HepG2 (cell line): ENCODE data around the gene SCUBE1. TPM values are rescaled to one million over a fixed set of nuclear protein-coding genes. Genes with fewer than 3 reads are reported as not detected.
A peak's percentile ranks its signal among the peaks of the same experiment; 100 is the strongest.

Experiments
- ATAC-seq: fragments of 200-7000 bp; cut with Tn5 transposase; 3 replicates; pipeline ENCODE4 v1.9.1; 2020; ENCODE audit warnings: mild to moderate bottlenecking, moderate library complexity
- BruUV-seq: library from RNA; stranded (reverse); fragments of 400-500 nt; replicated peaks from 2 replicates; lab custom pipeline; 2021; lab: Mats Ljungman, UMichigan
- CTCF ChIA-PET: fragments of 300-600 bp; formaldehyde crosslinking; extraction: SDS; loops from one replicate; lab custom pipeline; 2021; ENCODE audit warnings: low total read pairs, inconsistent platforms, low intra/inter-chr PET ratio; lab: Yijun Ruan, JAX
- POLR2A ChIA-PET: fragments of 350-600 bp; sonication (Branson Sonifier 250); formaldehyde crosslinking; loops from one replicate; lab custom pipeline; 2020; ENCODE audit warnings: antibody characterized with exemption, inconsistent platforms; lab: Yijun Ruan, JAX
- DNase-seq: peaks from one replicate; pipeline ENCODE4 v3.0.0-alpha.2; 2015; ENCODE audit warnings: low spot score
- FAIRE-seq: peaks from 3 replicates; lab custom pipeline; 2011; peaks lifted over from hg19 to GRCh38; lab: Jason Lieb, UNC
- H2AFZ ChIP-seq: one replicate; pipeline ENCODE4 v1.6.1; 2011; ENCODE audit warnings: low read length, inconsistent platforms
- H3K27ac ChIP-seq: fragments of 300-600 bp; 3 replicates; pipeline ENCODE4 v1.8.0; 2011; ENCODE audit warnings: mixed run types, mild to moderate bottlenecking, mixed read lengths, low read length, inconsistent platforms; ENCODE audit not compliant: insufficient read depth; ENCODE audit errors: extremely low read length
- H3K27me3 ChIP-seq, 2 experiments: fragments of 200-600 bp in 1 of 2; 2 replicates in 1 of 2; 3 replicates in 1 of 2; pipeline versions ENCODE4 v1.6.0 to v1.8.0; 2011; ENCODE audit warnings: low read length in 2 of 2, mild to moderate bottlenecking in 2 of 2, moderate library complexity in 2 of 2, inconsistent platforms in 1 of 2; ENCODE audit not compliant: insufficient read depth in 2 of 2, control insufficient read depth in 1 of 2
- H3K36me3 ChIP-seq, 2 experiments: fragments of 200-600 bp in 1 of 2; replicated peaks in 1 of 2; 2 replicates in 1 of 2; 3 replicates in 1 of 2; pipeline versions ENCODE4 v1.5.1 to v1.8.0; 2011; ENCODE audit warnings: low read length in 2 of 2, inconsistent platforms in 1 of 2; ENCODE audit not compliant: insufficient read depth in 2 of 2, control insufficient read depth in 1 of 2
- H3K4me1 ChIP-seq: 2 replicates; pipeline ENCODE4 v1.5.1; 2012; ENCODE audit warnings: low read length, inconsistent platforms; ENCODE audit not compliant: insufficient read depth
- H3K4me2 ChIP-seq: 2 replicates; pipeline ENCODE4 v1.6.0; 2011; ENCODE audit warnings: low read depth, low read length, inconsistent platforms
- H3K4me3 ChIP-seq, 3 experiments: fragments of 200-600 bp in 1 of 3; sonication (generic), shearing (Covaris generic) in 1 of 3; replicated peaks in 1 of 3; 2 replicates each; pipeline ENCODE4 v1.5.1; 2011 to 2016; ENCODE audit warnings: low read length in 3 of 3, inconsistent platforms in 2 of 3, low read depth in 2 of 3, mild to moderate bottlenecking in 2 of 3, control low read depth in 1 of 3, mixed read lengths in 1 of 3; ENCODE audit not compliant: insufficient read depth in 1 of 3
- H3K79me2 ChIP-seq: one replicate; pipeline ENCODE4 v1.6.1; 2011; ENCODE audit warnings: low read length, inconsistent platforms; ENCODE audit not compliant: insufficient read depth
- H3K9ac ChIP-seq: 2 replicates; pipeline ENCODE4 v1.6.0; 2011; ENCODE audit warnings: mild to moderate bottlenecking, low read depth, low read length, inconsistent platforms; ENCODE audit not compliant: insufficient read depth
- H3K9me3 ChIP-seq: 2 replicates; pipeline ENCODE4 v1.5.1; 2012; ENCODE audit warnings: mild to moderate bottlenecking, low read length
- H4K20me1 ChIP-seq: 2 replicates; pipeline ENCODE4 v1.6.0; 2011; ENCODE audit warnings: inconsistent platforms, mild to moderate bottlenecking, low read length, moderate library complexity; ENCODE audit not compliant: insufficient read depth
- ELF1 ChIP-seq: sonication (generic); formaldehyde crosslinking; IDR thresholded peaks from 2 replicates; pipeline ENCODE4 v1.4.0; 2020; ENCODE audit warnings: missing genetic modification reagents
- ELF3 ChIP-seq: IDR thresholded peaks from 2 replicates; pipeline ENCODE4 v1.6.1; 2016; ENCODE audit warnings: missing genetic modification reagents, missing compliant biosample characterization
- GPN1 ChIP-seq: sonication (generic); formaldehyde crosslinking; IDR thresholded peaks from 2 replicates; pipeline ENCODE4 v1.5.1; 2020; ENCODE audit warnings: missing genetic modification reagents, borderline replicate concordance
- PHF21A ChIP-seq: sonication (generic); formaldehyde crosslinking; IDR thresholded peaks from 2 replicates; pipeline ENCODE4 v1.5.0; 2020; ENCODE audit warnings: mild to moderate bottlenecking, missing genetic modification reagents
- REXO4 ChIP-seq: sonication (generic); formaldehyde crosslinking; IDR thresholded peaks from 2 replicates; pipeline ENCODE4 v1.8.0; 2022; ENCODE audit warnings: missing genetic modification reagents, mild to moderate bottlenecking, borderline replicate concordance
- THAP11 ChIP-seq: IDR thresholded peaks from 2 replicates; pipeline ENCODE4 v1.6.1; 2016; ENCODE audit warnings: missing biosample characterization, missing genetic modification reagents
- ZBTB3 ChIP-seq: sonication (generic); formaldehyde crosslinking; IDR thresholded peaks from 2 replicates; pipeline ENCODE4 v1.4.0; 2020; ENCODE audit warnings: low read depth, mild to moderate bottlenecking, moderate library complexity, missing genetic modification reagents, borderline replicate concordance
- ZFP90 ChIP-seq: sonication (generic); formaldehyde crosslinking; IDR thresholded peaks from 2 replicates; pipeline ENCODE4 v1.8.0; 2022; ENCODE audit warnings: missing genetic modification reagents, mild to moderate bottlenecking, inconsistent platforms, borderline replicate concordance
- WGBS: methylation state at CpG from one replicate; pipeline ENCODE4 v1.1.6; 2017; ENCODE audit warnings: low lambda C conversion rate; 5-methylcytosine and 5-hydroxymethylcytosine counted together
- in situ Hi-C: cut with HindIII; loops from 2 replicates; pipeline ENCODE4 v1.10.0; 2017; ENCODE audit warnings: low pct_unique_long_range_greater_than_20kb; ENCODE audit not compliant: extremely low pct_ligation_motif_present
- intact Hi-C: fragments of 100-400 bp; cut with micrococcal nuclease; formaldehyde crosslinking; loops from one replicate; pipeline ENCODE4 v1.10.0; 2022; ENCODE audit not compliant: unreplicated experiment
- polyA plus RNA-seq, 8 experiments: library from polyadenylated mRNA; depleted of rRNA in 3 of 8; stranded (reverse) in 7 of 8; unstranded in 1 of 8; fragments of >200 nt; fragmentation: Illumina TruSeq in 4 of 8; extraction: Trizol in 4 of 8; gene quantifications; 2 replicates each; pipeline versions ENCODE4 v1.2.1 to v1.2.3, GENCODE V29; 2011 to 2016; ENCODE audit warnings: low read depth in 4 of 8, missing spikeins in 1 of 8, mixed read lengths in 1 of 8; ENCODE audit not compliant: insufficient read depth in 1 of 8
- total RNA-seq, 5 experiments: library from RNA; depleted of rRNA; stranded (reverse); fragments of >200 nt; fragmentation: Illumina TruSeq; extraction: Trizol; gene quantifications; 2 replicates each; pipeline ENCODE4 v1.2.3, GENCODE V29; 2016; ENCODE audit warnings: low read depth in 1 of 5
- TF ChIP-seq, protein P1 (sequence below): sonication (generic); formaldehyde crosslinking; IDR thresholded peaks from 2 replicates; pipeline ENCODE4 v1.5.0; 2020; ENCODE audit warnings: mild to moderate bottlenecking, missing genetic modification reagents, borderline replicate concordance
- TF ChIP-seq, protein P2 (sequence below): IDR thresholded peaks from 2 replicates; pipeline ENCODE4 v1.6.1; 2012; ENCODE audit warnings: low read depth, low read length, improper control_type of control experiment
- TF ChIP-seq, protein P3 (sequence below): sonication (generic); formaldehyde crosslinking; IDR thresholded peaks from 2 replicates; pipeline ENCODE4 v1.5.1; 2020; ENCODE audit warnings: missing genetic modification reagents, mild to moderate bottlenecking, borderline replicate concordance

SCUBE1 gene
- total and polyA plus RNA-seq, 2 of the 13 experiments (the other 11 are each of a cell fraction or from before 2014, with no cell fraction given), result under 0.01 to 0.05 TPM

DNA sequence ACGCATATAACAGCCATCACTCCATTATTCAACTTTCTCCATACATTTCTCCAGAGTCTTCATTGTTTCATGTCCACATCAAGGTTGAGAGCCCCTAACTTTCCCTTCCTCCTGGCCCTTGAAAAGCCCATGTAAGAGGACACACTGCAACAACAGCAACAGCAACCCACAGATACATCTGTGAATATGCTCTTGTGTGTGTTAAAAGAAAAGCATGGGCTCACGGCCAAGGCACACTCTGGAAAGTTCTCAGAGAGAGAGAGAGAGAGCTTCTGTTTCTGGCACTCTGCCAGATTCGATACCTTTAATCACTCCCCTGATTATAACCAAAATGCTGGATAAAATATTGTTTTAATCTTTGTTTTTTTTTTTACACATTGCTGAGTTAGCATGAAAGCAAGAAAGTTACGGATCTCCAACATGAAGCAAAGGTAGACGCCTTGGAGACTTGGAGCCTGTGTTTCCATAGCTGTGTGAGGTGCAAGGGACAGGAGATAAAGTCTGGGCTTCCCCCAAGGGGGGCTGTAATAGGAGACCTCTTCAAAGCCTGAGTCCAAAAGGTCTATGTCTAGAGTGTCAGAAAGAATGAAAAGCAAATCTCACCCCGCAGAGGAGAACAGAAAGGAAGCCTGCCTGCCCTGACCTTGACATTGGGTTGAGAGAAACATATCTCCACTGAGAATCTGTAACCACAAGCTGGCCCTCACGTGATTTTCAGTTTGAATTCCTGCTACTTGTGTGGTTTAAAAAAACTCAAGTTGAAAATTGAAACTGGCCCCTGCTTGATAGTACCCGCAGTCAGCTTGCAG, 34.9 kb upstream of the SCUBE1 start (continued):
- TF ChIP-seq ZFP90 (CRISPR knock-in tag), result no peak

DNA sequence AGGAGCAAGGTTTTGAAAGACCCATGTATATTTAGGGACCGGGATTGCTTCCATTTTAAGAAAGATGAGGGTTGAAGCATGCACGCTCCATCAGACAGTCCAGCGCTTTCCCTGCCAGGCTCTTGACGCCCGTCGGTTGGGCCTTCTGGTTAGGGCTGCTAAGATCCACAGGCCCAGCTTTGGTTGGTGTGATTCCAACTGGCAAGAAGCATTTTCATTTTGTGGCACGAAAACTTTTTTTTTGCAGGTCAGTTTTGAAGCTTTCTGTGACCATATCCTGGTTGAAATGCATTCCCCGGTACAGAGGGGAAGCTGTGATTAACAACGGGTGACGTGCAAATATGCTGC, 34.4 kb upstream of the SCUBE1 start:
- no TSS peak for BruUV-seq
- no peak overlapping the region for H3K4me3 ChIP-seq
- no peaks in the 10 kb centered on the region for H3K36me3 ChIP-seq
- FAIRE-seq (no peak), DNase-seq (no peak), ATAC-seq (no peak; the same call in 2 of the 3 replicates)
- no peaks in the 10 kb centered on the region for H4K20me1 ChIP-seq
- POLR2A ChIA-PET, result interaction anchor here (1.2 kb wide), 1 partner anchor 190 kb away, joined by 3 read pairs; the partner anchor contains the start of gene TTLL12
- H3K4me1 ChIP-seq, result peaks cover 54% of the 10 kb centered on the region
- CTCF ChIA-PET, result no interaction called here
- H3K27ac ChIP-seq, result no peak overlapping the region
- no peak overlapping the region for H2AFZ ChIP-seq
- in situ Hi-C loops (no loop called here), intact Hi-C loops (no loop called here)
- no peaks in the 10 kb centered on the region for H3K27me3 ChIP-seq
- no peak overlapping the region for H3K9ac ChIP-seq
- TF ChIP-seq ELF1 (CRISPR knock-in tag) (no peak), ZBTB3 (CRISPR knock-in tag) (no peak), PHF21A (CRISPR knock-in tag) (no peak), REXO4 (CRISPR knock-in tag) (no peak), ELF3 (CRISPR knock-in tag) (no peak), THAP11 (CRISPR knock-in tag) (no peak), GPN1 (CRISPR knock-in tag) (no peak)
- TF ChIP-seq, protein P1, sequence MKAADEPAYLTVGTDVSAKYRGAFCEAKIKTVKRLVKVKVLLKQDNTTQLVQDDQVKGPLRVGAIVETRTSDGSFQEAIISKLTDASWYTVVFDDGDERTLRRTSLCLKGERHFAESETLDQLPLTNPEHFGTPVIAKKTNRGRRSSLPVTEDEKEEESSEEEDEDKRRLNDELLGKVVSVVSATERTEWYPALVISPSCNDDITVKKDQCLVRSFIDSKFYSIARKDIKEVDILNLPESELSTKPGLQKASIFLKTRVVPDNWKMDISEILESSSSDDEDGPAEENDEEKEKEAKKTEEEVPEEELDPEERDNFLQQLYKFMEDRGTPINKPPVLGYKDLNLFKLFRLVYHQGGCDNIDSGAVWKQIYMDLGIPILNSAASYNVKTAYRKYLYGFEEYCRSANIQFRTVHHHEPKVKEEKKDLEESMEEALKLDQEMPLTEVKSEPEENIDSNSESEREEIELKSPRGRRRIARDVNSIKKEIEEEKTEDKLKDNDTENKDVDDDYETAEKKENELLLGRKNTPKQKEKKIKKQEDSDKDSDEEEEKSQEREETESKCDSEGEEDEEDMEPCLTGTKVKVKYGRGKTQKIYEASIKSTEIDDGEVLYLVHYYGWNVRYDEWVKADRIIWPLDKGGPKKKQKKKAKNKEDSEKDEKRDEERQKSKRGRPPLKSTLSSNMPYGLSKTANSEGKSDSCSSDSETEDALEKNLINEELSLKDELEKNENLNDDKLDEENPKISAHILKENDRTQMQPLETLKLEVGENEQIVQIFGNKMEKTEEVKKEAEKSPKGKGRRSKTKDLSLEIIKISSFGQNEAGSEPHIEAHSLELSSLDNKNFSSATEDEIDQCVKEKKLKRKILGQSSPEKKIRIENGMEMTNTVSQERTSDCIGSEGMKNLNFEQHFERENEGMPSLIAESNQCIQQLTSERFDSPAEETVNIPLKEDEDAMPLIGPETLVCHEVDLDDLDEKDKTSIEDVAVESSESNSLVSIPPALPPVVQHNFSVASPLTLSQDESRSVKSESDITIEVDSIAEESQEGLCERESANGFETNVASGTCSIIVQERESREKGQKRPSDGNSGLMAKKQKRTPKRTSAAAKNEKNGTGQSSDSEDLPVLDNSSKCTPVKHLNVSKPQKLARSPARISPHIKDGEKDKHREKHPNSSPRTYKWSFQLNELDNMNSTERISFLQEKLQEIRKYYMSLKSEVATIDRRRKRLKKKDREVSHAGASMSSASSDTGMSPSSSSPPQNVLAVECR (CRISPR knock-in tag), result no peak
- TF ChIP-seq, protein P2, sequence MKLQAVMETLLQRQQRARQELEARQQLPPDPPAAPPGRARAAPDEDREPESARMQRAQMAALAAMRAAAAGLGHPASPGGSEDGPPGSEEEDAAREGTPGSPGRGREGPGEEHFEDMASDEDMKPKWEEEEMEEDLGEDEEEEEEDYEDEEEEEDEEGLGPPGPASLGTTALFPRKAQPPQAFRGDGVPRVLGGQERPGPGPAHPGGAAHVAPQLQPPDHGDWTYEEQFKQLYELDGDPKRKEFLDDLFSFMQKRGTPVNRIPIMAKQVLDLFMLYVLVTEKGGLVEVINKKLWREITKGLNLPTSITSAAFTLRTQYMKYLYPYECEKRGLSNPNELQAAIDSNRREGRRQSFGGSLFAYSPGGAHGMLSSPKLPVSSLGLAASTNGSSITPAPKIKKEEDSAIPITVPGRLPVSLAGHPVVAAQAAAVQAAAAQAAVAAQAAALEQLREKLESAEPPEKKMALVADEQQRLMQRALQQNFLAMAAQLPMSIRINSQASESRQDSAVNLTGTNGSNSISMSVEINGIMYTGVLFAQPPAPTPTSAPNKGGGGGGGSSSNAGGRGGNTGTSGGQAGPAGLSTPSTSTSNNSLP, result no peak
- TF ChIP-seq, protein P3, sequence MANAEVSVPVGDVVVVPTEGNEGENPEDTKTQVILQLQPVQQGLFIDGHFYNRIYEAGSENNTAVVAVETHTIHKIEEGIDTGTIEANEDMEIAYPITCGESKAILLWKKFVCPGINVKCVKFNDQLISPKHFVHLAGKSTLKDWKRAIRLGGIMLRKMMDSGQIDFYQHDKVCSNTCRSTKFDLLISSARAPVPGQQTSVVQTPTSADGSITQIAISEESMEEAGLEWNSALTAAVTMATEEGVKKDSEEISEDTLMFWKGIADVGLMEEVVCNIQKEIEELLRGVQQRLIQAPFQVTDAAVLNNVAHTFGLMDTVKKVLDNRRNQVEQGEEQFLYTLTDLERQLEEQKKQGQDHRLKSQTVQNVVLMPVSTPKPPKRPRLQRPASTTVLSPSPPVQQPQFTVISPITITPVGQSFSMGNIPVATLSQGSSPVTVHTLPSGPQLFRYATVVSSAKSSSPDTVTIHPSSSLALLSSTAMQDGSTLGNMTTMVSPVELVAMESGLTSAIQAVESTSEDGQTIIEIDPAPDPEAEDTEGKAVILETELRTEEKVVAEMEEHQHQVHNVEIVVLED (CRISPR knock-in tag), result no peak
- peak overlapping the region; percentile 58; the same call in 1 of the 2 replicates for H3K4me2 ChIP-seq
- no peaks in the 10 kb centered on the region for H3K79me2 ChIP-seq
- 78% methylated on average over 10 of the region's 10 CpGs for WGBS
- H3K9me3 ChIP-seq, result no peaks in the 10 kb centered on the region
